ENCODE results near the gene MRTFB. TPM values are rescaled to one million over a fixed set of nuclear protein-coding genes. Genes with fewer than 3 reads are reported as not detected.

Gene MRTFB
- total and polyA plus RNA-seq, 2 donors (not counting 3 experiments of a cell fraction or from before 2014, with no cell fraction given), result 19.6 to 49.5 TPM

- dilution Hi-C loops (cut with MboI; ENCODE audit: extremely low pct_ligation_motif_present, low sequenced_read_pairs), result no loop called here
- FAIRE-seq, result no peak
Observed at GRCh38 chr16:14263769-14264168, 192.7 kb downstream of the MRTFB start.

GRCh38 chr16:14264327-14264943, 193.3 kb downstream of the MRTFB start:
- intact Hi-C loops (cut with micrococcal nuclease) (no loop called here), dilution Hi-C loops (cut with MboI; ENCODE audit: extremely low pct_ligation_motif_present, low sequenced_read_pairs) (no loop called here)
- H3K27me3 ChIP-seq (ENCODE audit: control insufficient read depth in 2 of 2, insufficient read depth in 2 of 2, low read length in 2 of 2), result no peaks in the 10 kb centered on the region
- no TSS peak for BruUV-seq (replicated peaks)
- ChIA-PET POLR2A (no interaction called here), CTCF (interaction anchor here (1.6 to 2.0 kb wide), 2 partner anchors 15 to 341 kb away, joined by 10 read pairs; no protein-coding TSS in a partner anchor)
- no peak overlapping the region for H3K9ac ChIP-seq (replicated peaks; ENCODE audit: extremely low read depth, insufficient read depth, low read length)
- no peaks in the 10 kb centered on the region for H3K9me1 ChIP-seq (replicated peaks; ENCODE audit: control insufficient read depth, extremely low read depth, insufficient read depth, low read length)
- no peak for DNase-seq (ENCODE audit: low read depth, low spot score)
- H3K79me2 ChIP-seq (ENCODE audit: control insufficient read depth, insufficient read depth, low read length), result no peaks in the 10 kb centered on the region
- peaks cover 11 to 21% of the 10 kb centered on the region in 2 experiments for H3K36me3 ChIP-seq (ENCODE audit: control insufficient read depth in 2 of 2, extremely low read depth in 1 of 2, insufficient read depth in 2 of 2, low read length in 2 of 2)
- no peaks in the 10 kb centered on the region for H4K20me1 ChIP-seq (replicated peaks; ENCODE audit: control insufficient read depth, extremely low read depth, insufficient read depth, low read length)
- H3K9me3 ChIP-seq (replicated peaks; ENCODE audit: control insufficient read depth, insufficient read depth, low read length), result no peaks in the 10 kb centered on the region
- no peak overlapping the region for H3K4me3 ChIP-seq (replicated peaks in 1 of 3; ENCODE audit: insufficient read depth in 1 of 3, low read depth in 1 of 3, low read length in 3 of 3)
- no peak overlapping the region for H3K4me2 ChIP-seq (ENCODE audit: insufficient read depth, low read length)
- FAIRE-seq, result no peak
- TF ChIP-seq POLR2AphosphoS5 (IDR thresholded peaks at IDR 0.05; ENCODE audit: insufficient read depth, low read depth, low read length) (no peak), FOS (IDR thresholded peaks at IDR 0.05; ENCODE audit: borderline replicate concordance, insufficient read depth, low read length) (no peak), EZH2 (IDR thresholded peaks at IDR 0.05; ENCODE audit: borderline replicate concordance, low read depth, low read length, severe bottlenecking) (no peak), MYC (IDR thresholded peaks at IDR 0.05; ENCODE audit: low read depth, low read length) (no peak), MAX (IDR thresholded peaks at IDR 0.05; ENCODE audit: insufficient read depth, insufficient read length) (no peak)
- no peak overlapping the region for H3K27ac ChIP-seq (ENCODE audit: insufficient read depth, low read depth, low read length)
- no peak overlapping the region for H2AFZ ChIP-seq (ENCODE audit: low read depth, low read length)
- H3K4me1 ChIP-seq (ENCODE audit: control insufficient read depth, extremely low read depth, insufficient read depth, low read length), result no peaks in the 10 kb centered on the region

More at GRCh38 chr16:14263769-14264168, 192.7 kb downstream of the MRTFB start:
- Histone ChIP-seq H3K27ac (ENCODE audit: insufficient read depth, low read depth, low read length) (no peak overlapping the region), H4K20me1 (replicated peaks; ENCODE audit: control insufficient read depth, extremely low read depth, insufficient read depth, low read length) (no peaks in the 10 kb centered on the region), H3K9ac (replicated peaks; ENCODE audit: extremely low read depth, insufficient read depth, low read length) (no peak overlapping the region), H3K9me3 (replicated peaks; ENCODE audit: control insufficient read depth, insufficient read depth, low read length) (no peaks in the 10 kb centered on the region), H3K36me3 (ENCODE audit: control insufficient read depth in 2 of 2, extremely low read depth in 1 of 2, insufficient read depth in 2 of 2, low read length in 2 of 2) (peaks cover 13 to 21% of the 10 kb centered on the region in 2 experiments), H3K4me1 (ENCODE audit: control insufficient read depth, extremely low read depth, insufficient read depth, low read length) (no peaks in the 10 kb centered on the region), H3K4me2 (ENCODE audit: insufficient read depth, low read length) (no peak overlapping the region), H3K79me2 (ENCODE audit: control insufficient read depth, insufficient read depth, low read length) (no peaks in the 10 kb centered on the region), H3K9me1 (replicated peaks; ENCODE audit: control insufficient read depth, extremely low read depth, insufficient read depth, low read length) (no peaks in the 10 kb centered on the region), H3K4me3 (replicated peaks in 1 of 3; ENCODE audit: insufficient read depth in 1 of 3, low read depth in 1 of 3, low read length in 3 of 3) (no peak overlapping the region), H3K27me3 (ENCODE audit: control insufficient read depth in 2 of 2, insufficient read depth in 2 of 2, low read length in 2 of 2) (no peaks in the 10 kb centered on the region), H2AFZ (ENCODE audit: low read depth, low read length) (no peak overlapping the region)
- no TSS peak for BruUV-seq (replicated peaks)
- intact Hi-C loops (cut with micrococcal nuclease), result no loop called here
- TF ChIP-seq EZH2 (IDR thresholded peaks at IDR 0.05; ENCODE audit: borderline replicate concordance, low read depth, low read length, severe bottlenecking) (no peak), POLR2A (IDR thresholded peaks at IDR 0.05; ENCODE audit: low read depth, low read length) (no peak), POLR2AphosphoS5 (IDR thresholded peaks at IDR 0.05; ENCODE audit: insufficient read depth, low read depth, low read length) (no peak), MYC (IDR thresholded peaks at IDR 0.05; ENCODE audit: low read depth, low read length) (no peak)
- POLR2A ChIA-PET, result no interaction called here
- CTCF ChIA-PET, result no interaction called here
- DNase-seq (ENCODE audit: low read depth, low spot score), result no peak

Data from endothelial cell of umbilical vein (primary cell).